ENCODE data around the gene KRTCAP3.

DNA sequence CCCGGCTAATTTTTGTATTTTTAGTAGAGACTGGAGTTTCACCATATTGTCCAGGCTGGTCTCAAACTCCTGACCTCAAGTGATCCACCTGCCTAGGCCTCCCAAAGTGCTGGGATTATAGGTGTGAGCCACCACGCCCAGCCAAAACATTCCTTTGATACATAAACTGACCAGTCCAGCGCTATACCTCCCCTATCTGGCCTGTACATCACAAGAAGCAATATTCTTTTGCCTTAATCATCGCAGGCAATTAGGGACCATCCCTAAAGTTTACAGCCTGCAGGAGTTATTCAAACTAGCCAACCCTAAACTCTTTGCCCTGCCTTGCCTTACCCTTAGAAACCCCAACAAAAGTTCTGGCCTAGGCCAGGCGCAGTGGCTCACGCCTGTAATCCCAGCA lies 26.0 kb upstream of the KRTCAP3 start:
- TF ChIP-seq POLR2A (IDR thresholded peaks at IDR 0.05): no peak
- TF ChIP-seq, protein P1, sequence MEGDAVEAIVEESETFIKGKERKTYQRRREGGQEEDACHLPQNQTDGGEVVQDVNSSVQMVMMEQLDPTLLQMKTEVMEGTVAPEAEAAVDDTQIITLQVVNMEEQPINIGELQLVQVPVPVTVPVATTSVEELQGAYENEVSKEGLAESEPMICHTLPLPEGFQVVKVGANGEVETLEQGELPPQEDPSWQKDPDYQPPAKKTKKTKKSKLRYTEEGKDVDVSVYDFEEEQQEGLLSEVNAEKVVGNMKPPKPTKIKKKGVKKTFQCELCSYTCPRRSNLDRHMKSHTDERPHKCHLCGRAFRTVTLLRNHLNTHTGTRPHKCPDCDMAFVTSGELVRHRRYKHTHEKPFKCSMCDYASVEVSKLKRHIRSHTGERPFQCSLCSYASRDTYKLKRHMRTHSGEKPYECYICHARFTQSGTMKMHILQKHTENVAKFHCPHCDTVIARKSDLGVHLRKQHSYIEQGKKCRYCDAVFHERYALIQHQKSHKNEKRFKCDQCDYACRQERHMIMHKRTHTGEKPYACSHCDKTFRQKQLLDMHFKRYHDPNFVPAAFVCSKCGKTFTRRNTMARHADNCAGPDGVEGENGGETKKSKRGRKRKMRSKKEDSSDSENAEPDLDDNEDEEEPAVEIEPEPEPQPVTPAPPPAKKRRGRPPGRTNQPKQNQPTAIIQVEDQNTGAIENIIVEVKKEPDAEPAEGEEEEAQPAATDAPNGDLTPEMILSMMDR (IDR thresholded peaks at IDR 0.05): no peak
- no peak for TF ChIP-seq EP300 (IDR thresholded peaks at IDR 0.05; ENCODE audit: low read depth)

Measured in transverse colon (tissue), 3 donors.